GM18870 (cell line): ENCODE data around the gene C1QC.
"Not testable (repeated sequence)": the region's sequence is repeated elsewhere in the genome, so short reads cannot be mapped to it uniquely, and the experiment has no call there.

Experiments
- ATAC-seq: cut with Tn5 transposase; IDR thresholded peaks from one replicate; pipeline ENCODE4 v1.9.1; 2021; ENCODE audit warnings: moderate library complexity; ENCODE audit not compliant: unreplicated experiment

C1QC gene

GRCh38 chr1:22645931-22646330, 2.5 kb downstream of the C1QC start:
- ATAC-seq, result no peak

DNA sequence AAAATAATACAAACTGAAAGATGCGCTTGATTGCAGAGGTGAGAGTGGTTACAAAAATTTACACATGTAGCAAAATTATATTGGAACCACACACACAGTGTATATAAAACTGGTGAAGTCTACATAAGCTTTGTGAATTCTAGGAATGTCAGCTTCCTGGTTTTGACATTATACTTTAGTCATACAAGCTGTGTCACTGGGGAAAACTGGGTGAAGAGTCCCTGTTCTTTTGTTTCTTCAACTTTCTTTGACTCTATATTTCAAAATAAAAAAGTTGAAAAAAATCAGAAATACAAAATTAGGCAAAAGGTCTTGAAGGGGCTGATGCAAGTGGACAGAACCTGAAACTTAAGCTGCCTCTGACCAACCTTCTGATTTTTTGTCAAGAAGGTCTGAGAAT, 3.0 kb downstream of the C1QC start:
- ATAC-seq, result no peak

- ATAC-seq, result no peak
Measured at GRCh38 chr1:22650089-22650693, 6.8 kb downstream of the C1QC start.

DNA sequence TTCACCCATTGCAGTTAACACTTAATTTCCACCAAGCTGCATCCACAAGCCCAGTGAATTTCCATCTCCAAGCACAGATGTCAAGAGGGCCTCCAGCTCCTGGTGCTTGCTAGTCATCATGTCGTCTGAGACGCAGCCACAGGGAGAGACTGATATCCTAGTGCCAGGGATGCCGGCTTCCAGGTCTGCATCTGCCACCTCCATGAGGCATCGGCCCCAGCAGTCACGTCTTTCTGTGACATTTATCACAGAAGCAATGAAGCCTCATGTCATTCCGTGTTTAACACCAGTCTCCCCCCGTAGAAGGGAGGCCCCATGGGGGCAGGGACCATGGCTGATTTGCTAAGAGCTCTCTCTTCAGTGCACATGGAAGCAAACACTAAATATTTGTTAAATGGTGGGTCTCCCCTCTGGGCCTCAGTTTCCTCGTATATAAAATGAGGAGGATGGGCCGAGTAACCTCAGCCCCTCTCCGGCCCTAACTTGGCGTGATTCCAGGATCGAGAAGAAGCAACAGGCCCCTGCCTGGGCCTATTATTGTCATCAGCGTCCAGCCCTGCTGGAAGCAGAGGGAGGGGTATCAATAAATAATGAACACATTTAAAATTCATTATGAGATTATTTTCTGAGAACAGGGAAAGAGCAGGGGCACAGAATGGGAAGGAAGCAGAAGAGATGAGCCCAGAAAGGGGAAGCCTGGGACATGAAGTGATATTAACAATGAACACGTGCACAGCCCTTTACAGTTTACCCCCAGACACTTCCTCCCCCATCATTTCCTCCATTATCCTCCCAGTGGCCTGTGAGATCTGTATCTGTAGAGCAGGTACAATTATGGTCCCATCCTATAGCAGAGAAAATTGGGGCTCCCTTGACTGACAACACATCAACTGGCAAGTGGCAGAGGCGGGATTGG, 8.8 kb downstream of the C1QC start:
- ATAC-seq, result no peak

GRCh38 chr1:22652881-22653316, 9.5 kb downstream of the C1QC start, which contains the start of gene C1QB:
Gene C1QB, plus strand, starts transcription at chr1:22653236. Its CDS starts 6,227 bp downstream, at chr1:22659463.
- ATAC-seq, result no peak

DNA sequence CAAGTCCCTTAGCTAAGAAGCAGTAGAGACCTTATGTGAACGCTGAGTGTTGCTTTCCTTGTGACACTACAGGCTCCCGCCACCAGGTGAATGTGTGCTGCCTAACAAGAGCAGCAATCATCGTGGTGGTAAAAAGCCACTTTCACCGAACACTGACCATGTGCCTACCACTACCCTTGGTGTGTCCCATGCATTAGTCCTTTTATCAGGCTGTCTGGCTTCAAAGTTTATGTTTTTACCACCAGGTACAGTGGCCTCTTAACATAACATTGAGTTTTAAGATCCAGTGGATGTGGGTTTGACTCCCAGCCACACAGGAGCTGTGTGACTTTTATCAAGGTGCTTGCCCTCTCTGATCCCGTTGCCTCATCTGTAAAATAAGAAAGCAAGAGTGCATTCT, 11.3 kb downstream of the C1QC start:
- ATAC-seq, result no peak

DNA sequence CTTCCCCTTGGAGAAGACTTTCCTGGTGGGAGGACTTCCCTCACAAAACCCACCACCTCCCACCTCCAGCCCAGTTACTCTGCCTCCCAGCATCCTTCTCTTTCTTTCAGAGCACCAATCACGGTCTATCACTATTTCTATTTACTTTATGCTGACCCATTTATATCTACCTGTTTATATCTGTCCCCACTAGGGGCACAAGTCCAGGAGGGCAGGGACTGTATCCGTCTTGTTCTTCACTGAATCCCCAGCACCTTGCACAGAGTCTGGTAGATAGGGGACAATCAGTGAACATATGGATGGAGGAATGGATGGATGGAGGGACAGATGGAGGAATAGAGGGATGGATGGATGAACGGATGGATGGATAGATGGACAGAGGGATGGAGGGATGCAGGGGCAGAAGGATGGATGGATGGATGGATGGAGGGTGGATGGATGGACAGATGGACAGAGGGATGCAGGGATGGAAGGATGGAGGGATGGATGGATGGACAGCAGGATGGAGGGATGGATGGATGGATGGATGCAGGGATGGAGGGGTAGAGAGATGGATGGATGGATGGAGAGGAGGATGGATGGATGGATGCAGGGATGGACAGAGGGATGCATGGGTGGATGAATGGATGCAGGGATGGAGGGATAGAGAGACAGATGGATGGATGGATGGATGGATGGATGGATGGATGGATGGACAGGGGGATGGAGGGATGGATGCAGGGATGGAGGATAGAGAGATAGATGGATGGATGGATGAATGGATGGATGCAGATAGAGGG, 15.1 kb downstream of the C1QC start:
- no peak for ATAC-seq

GRCh38 chr1:22660716-22661241, 17.3 kb downstream of the C1QC start:
- no peak for ATAC-seq

DNA sequence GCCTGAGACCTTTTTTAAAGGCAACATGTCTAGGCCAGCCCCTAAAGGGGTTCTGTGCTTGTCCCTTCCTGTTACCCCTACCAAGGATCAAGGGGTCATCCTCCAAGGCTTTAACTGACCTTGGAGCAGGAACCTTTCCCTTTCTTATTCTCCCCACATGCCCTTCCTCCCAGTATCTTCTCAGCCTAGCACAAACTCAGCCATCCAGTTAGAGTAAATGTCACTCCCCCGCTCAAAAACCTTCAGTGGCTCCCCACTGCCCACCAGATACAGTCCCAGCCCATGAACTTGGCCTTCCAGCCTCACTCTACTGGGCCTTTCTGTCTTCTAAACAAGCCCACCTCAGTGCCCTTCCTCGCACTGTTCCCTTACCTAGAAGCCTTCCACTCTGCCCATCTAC, 18.4 kb downstream of the C1QC start:
- ATAC-seq, result no peak

- no peak for ATAC-seq
Measured at GRCh38 chr1:22662318-22662717, 18.9 kb downstream of the C1QC start.

- no peak for ATAC-seq
Measured at GRCh38 chr1:22662986-22663408, 19.6 kb downstream of the C1QC start.

- no peak for ATAC-seq
Measured at GRCh38 chr1:22665752-22666151, 22.3 kb downstream of the C1QC start.

DNA sequence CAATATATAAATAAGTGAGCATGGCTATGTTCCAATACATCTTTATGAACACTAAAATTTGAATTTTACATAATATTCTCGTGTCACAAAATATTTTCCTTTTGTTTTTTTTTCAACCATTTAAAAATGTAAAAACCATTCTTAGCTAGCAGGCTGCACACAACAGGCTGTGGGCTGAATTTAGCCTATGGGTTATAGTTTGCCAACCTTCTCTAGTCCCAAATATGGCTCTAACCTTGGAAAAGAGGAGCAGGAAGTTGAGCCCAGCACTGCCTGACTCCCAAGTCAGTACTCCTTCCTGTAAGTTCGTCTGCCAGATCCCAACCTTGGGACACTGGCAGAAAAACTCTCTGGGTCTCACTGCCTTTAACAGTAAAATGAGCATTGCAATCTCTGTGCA, 23.0 kb downstream of the C1QC start:
- no peak for ATAC-seq

GRCh38 chr1:22668840-22669239, 25.4 kb downstream of the C1QC start:
- not testable (repeated sequence) for ATAC-seq

- no peak for ATAC-seq
Measured at GRCh38 chr1:22670352-22670975, 27.0 kb downstream of the C1QC start.

DNA sequence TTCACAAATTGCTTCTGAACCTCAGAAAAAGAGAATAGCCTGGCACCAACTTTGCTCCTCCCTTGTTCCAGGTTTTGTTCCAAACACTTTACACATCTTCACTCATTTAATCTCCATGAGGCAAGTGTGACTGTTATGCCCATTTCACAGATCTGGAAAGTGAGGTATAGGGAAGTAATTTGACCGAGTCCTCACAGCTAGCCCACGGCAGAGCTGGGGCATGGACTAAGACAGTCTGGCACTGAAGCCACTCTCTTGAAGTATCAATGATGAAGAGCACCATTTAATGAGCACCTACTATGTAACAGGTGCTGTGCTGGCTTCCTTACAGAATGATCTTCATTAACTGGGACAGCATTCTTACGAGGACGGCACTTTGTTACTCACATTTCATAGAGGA, 28.6 kb downstream of the C1QC start:
- no peak for ATAC-seq

DNA sequence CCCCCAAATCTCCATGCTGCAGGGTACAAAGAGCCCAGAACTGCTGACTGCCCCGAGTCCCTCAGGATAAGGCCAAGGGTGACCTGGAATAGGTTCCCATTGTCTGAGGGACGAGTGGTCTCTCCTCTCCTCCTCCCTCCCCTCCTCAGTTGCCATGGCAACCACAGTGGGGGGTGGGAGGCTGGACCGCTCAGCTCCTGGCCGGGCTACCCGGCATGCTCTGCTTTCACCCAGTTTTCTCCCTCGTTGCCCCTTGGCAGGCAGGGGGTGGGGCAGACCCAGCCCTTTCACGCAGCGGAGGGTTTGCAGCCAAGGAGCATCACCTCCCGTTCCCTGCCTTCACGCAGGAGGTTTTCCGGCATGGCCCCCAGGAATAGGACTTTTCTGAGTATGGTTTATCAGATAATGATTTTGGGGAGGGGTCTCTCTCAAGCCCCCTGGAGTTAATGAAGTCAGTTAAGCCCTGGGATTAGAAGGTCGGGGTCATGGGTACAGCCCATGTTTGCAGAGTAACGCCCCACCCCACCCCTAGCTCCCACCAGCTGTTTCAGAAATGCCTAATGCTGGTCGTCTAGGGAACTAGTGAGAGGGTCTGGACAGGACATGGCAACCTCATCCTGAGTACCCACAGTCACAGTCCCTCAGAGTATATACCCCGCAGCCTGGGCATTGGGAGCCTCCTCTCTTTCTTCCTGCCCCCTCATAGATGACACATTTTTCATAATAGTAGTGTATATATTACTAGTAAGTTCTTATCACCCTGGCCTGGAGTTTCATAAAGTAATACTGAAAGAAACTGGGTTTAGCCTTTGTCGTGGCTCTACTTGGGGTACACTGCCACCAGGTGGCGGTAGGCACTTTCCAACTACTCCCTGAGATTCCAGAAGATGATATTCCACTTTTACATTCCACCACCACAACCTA, 30.3 kb downstream of the C1QC start:
- no peak for ATAC-seq

DNA sequence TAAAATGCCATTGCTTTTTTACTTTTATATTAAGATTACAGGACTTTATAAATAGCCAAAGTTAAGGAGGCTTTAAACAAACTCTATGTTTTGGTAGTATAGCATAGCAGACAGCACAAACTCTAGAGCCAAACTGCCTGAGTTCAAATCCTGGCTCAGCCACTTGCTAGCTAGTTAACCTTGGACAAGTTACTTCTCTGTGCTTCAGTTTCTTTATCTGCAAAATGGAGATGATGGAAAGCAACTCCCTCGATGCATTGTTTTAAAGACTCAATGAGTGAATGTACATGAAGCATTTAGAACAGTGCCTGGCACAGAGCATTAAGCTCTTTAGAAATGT, 30.9 kb downstream of the C1QC start:
- no peak for ATAC-seq

DNA sequence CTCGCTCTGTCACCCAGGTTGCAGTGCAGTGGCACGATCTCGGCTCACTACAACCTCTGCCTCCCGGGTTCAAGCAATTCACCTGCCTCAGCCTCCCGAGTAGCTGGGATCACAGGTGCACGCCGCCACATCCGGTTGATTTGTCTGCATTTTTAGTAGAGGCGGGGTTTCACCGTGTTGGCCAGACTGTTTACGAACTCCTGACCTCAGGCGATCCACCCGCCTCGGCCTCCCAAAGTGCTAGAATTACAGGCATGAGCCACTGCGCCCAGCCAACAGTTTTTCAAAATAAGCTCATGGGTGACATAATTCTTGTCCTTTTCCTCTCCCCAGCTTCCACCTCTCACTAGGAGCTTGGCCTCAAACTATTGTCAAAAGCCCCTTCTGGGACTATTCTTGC, 32.7 kb downstream of the C1QC start:
- not testable (repeated sequence) for ATAC-seq
